HepG2 (cell line): ENCODE data around the gene TXNIP. TPM values are rescaled to one million over a fixed set of nuclear protein-coding genes. Genes with fewer than 3 reads are reported as not detected.

Experiments used
- ATAC-seq: fragments of 200-7000 bp; cut with Tn5 transposase; 3 replicates; pipeline ENCODE4 v1.9.1; 2020; ENCODE audit warnings: mild to moderate bottlenecking, moderate library complexity
- BruUV-seq: library from RNA; stranded (reverse); fragments of 400-500 nt; replicated peaks from 2 replicates; lab custom pipeline; 2021; lab: Mats Ljungman, UMichigan
- CTCF ChIA-PET: fragments of 300-600 bp; formaldehyde crosslinking; extraction: SDS; loops from one replicate; lab custom pipeline; 2021; ENCODE audit warnings: low total read pairs, inconsistent platforms, low intra/inter-chr PET ratio; lab: Yijun Ruan, JAX
- POLR2A ChIA-PET: fragments of 350-600 bp; sonication (Branson Sonifier 250); formaldehyde crosslinking; loops from one replicate; lab custom pipeline; 2020; ENCODE audit warnings: antibody characterized with exemption, inconsistent platforms; lab: Yijun Ruan, JAX
- DNase-seq: peaks from one replicate; pipeline ENCODE4 v3.0.0-alpha.2; 2015; ENCODE audit warnings: low spot score
- FAIRE-seq: peaks from 3 replicates; lab custom pipeline; 2011; peaks lifted over from hg19 to GRCh38; lab: Jason Lieb, UNC
- H2AFZ ChIP-seq: one replicate; pipeline ENCODE4 v1.6.1; 2011; ENCODE audit warnings: low read length, inconsistent platforms
- H3K27ac ChIP-seq: fragments of 300-600 bp; 3 replicates; pipeline ENCODE4 v1.8.0; 2011; ENCODE audit warnings: mixed run types, mild to moderate bottlenecking, mixed read lengths, low read length, inconsistent platforms; ENCODE audit not compliant: insufficient read depth; ENCODE audit errors: extremely low read length
- H3K27me3 ChIP-seq, 2 experiments: fragments of 200-600 bp in 1 of 2; 2 replicates in 1 of 2; 3 replicates in 1 of 2; pipeline versions ENCODE4 v1.6.0 to v1.8.0; 2011; ENCODE audit warnings: low read length in 2 of 2, mild to moderate bottlenecking in 2 of 2, moderate library complexity in 2 of 2, inconsistent platforms in 1 of 2; ENCODE audit not compliant: insufficient read depth in 2 of 2, control insufficient read depth in 1 of 2
- H3K36me3 ChIP-seq, 2 experiments: fragments of 200-600 bp in 1 of 2; replicated peaks in 1 of 2; 2 replicates in 1 of 2; 3 replicates in 1 of 2; pipeline versions ENCODE4 v1.5.1 to v1.8.0; 2011; ENCODE audit warnings: low read length in 2 of 2, inconsistent platforms in 1 of 2; ENCODE audit not compliant: insufficient read depth in 2 of 2, control insufficient read depth in 1 of 2
- H3K4me1 ChIP-seq: 2 replicates; pipeline ENCODE4 v1.5.1; 2012; ENCODE audit warnings: low read length, inconsistent platforms; ENCODE audit not compliant: insufficient read depth
- H3K4me2 ChIP-seq: 2 replicates; pipeline ENCODE4 v1.6.0; 2011; ENCODE audit warnings: low read depth, low read length, inconsistent platforms
- H3K4me3 ChIP-seq, 3 experiments: fragments of 200-600 bp in 1 of 3; sonication (generic), shearing (Covaris generic) in 1 of 3; replicated peaks in 1 of 3; 2 replicates each; pipeline ENCODE4 v1.5.1; 2011 to 2016; ENCODE audit warnings: low read length in 3 of 3, inconsistent platforms in 2 of 3, low read depth in 2 of 3, mild to moderate bottlenecking in 2 of 3, control low read depth in 1 of 3, mixed read lengths in 1 of 3; ENCODE audit not compliant: insufficient read depth in 1 of 3
- H3K79me2 ChIP-seq: one replicate; pipeline ENCODE4 v1.6.1; 2011; ENCODE audit warnings: low read length, inconsistent platforms; ENCODE audit not compliant: insufficient read depth
- H3K9ac ChIP-seq: 2 replicates; pipeline ENCODE4 v1.6.0; 2011; ENCODE audit warnings: mild to moderate bottlenecking, low read depth, low read length, inconsistent platforms; ENCODE audit not compliant: insufficient read depth
- H3K9me3 ChIP-seq: 2 replicates; pipeline ENCODE4 v1.5.1; 2012; ENCODE audit warnings: mild to moderate bottlenecking, low read length
- H4K20me1 ChIP-seq: 2 replicates; pipeline ENCODE4 v1.6.0; 2011; ENCODE audit warnings: inconsistent platforms, mild to moderate bottlenecking, low read length, moderate library complexity; ENCODE audit not compliant: insufficient read depth
- HDAC6 ChIP-seq: fragments of 200-600 bp; sonication (generic); IDR thresholded peaks from 2 replicates; pipeline ENCODE4 v1.7.0; 2017; ENCODE audit warnings: mild to moderate bottlenecking, antibody characterized with exemption, low read length, low read depth
- NFYC ChIP-seq: IDR thresholded peaks from 2 replicates; pipeline ENCODE4 v1.6.1; 2016; ENCODE audit warnings: missing genetic modification reagents, missing compliant biosample characterization
- NPAS2 ChIP-seq: sonication (generic); formaldehyde crosslinking; IDR thresholded peaks from 2 replicates; pipeline ENCODE4 v1.8.0; 2022; ENCODE audit warnings: mild to moderate bottlenecking, missing genetic modification reagents, borderline replicate concordance
- ZFYVE20 ChIP-seq: sonication (generic); formaldehyde crosslinking; IDR thresholded peaks from 2 replicates; pipeline ENCODE4 v1.8.0; 2023; ENCODE audit warnings: low read depth, mild to moderate bottlenecking, moderate library complexity, missing genetic modification reagents, borderline replicate concordance
- ZNF292 ChIP-seq: sonication (generic); formaldehyde crosslinking; IDR thresholded peaks from 2 replicates; pipeline ENCODE4 v1.8.1; 2022; ENCODE audit warnings: mild to moderate bottlenecking, low read depth, missing genetic modification reagents, borderline replicate concordance
- ZNF670 ChIP-seq: sonication (generic); formaldehyde crosslinking; IDR thresholded peaks from 2 replicates; pipeline ENCODE4 v1.8.0; 2022; ENCODE audit warnings: mild to moderate bottlenecking, missing genetic modification reagents, borderline replicate concordance
- WGBS: methylation state at CpG from one replicate; pipeline ENCODE4 v1.1.6; 2017; ENCODE audit warnings: low lambda C conversion rate; 5-methylcytosine and 5-hydroxymethylcytosine counted together
- in situ Hi-C: cut with HindIII; loops from 2 replicates; pipeline ENCODE4 v1.10.0; 2017; ENCODE audit warnings: low pct_unique_long_range_greater_than_20kb; ENCODE audit not compliant: extremely low pct_ligation_motif_present
- intact Hi-C: fragments of 100-400 bp; cut with micrococcal nuclease; formaldehyde crosslinking; loops from one replicate; pipeline ENCODE4 v1.10.0; 2022; ENCODE audit not compliant: unreplicated experiment
- polyA plus RNA-seq, 8 experiments: library from polyadenylated mRNA; depleted of rRNA in 3 of 8; stranded (reverse) in 7 of 8; unstranded in 1 of 8; fragments of >200 nt; fragmentation: Illumina TruSeq in 4 of 8; extraction: Trizol in 4 of 8; gene quantifications; 2 replicates each; pipeline versions ENCODE4 v1.2.1 to v1.2.3, GENCODE V29; 2011 to 2016; ENCODE audit warnings: low read depth in 4 of 8, missing spikeins in 1 of 8, mixed read lengths in 1 of 8; ENCODE audit not compliant: insufficient read depth in 1 of 8
- total RNA-seq, 5 experiments: library from RNA; depleted of rRNA; stranded (reverse); fragments of >200 nt; fragmentation: Illumina TruSeq; extraction: Trizol; gene quantifications; 2 replicates each; pipeline ENCODE4 v1.2.3, GENCODE V29; 2016; ENCODE audit warnings: low read depth in 1 of 5
- TF ChIP-seq, protein P1 (sequence below): sonication (generic); formaldehyde crosslinking; IDR thresholded peaks from 2 replicates; pipeline ENCODE4 v1.5.0; 2020; ENCODE audit warnings: mild to moderate bottlenecking, missing genetic modification reagents
- TF ChIP-seq, protein P2 (sequence below): sonication (generic); formaldehyde crosslinking; IDR thresholded peaks from 2 replicates; pipeline ENCODE4 v1.5.0; 2020; ENCODE audit warnings: missing genetic modification reagents, mild to moderate bottlenecking, borderline replicate concordance
- TF ChIP-seq, protein P3 (sequence below): sonication (generic); formaldehyde crosslinking; IDR thresholded peaks from 2 replicates; pipeline ENCODE4 v1.5.1; 2020; ENCODE audit warnings: mild to moderate bottlenecking, missing genetic modification reagents

The TXNIP gene
- total and polyA plus RNA-seq, 2 of the 13 experiments (the other 11 are each of a cell fraction or from before 2014, with no cell fraction given), result 24.4 to 237 TPM

DNA sequence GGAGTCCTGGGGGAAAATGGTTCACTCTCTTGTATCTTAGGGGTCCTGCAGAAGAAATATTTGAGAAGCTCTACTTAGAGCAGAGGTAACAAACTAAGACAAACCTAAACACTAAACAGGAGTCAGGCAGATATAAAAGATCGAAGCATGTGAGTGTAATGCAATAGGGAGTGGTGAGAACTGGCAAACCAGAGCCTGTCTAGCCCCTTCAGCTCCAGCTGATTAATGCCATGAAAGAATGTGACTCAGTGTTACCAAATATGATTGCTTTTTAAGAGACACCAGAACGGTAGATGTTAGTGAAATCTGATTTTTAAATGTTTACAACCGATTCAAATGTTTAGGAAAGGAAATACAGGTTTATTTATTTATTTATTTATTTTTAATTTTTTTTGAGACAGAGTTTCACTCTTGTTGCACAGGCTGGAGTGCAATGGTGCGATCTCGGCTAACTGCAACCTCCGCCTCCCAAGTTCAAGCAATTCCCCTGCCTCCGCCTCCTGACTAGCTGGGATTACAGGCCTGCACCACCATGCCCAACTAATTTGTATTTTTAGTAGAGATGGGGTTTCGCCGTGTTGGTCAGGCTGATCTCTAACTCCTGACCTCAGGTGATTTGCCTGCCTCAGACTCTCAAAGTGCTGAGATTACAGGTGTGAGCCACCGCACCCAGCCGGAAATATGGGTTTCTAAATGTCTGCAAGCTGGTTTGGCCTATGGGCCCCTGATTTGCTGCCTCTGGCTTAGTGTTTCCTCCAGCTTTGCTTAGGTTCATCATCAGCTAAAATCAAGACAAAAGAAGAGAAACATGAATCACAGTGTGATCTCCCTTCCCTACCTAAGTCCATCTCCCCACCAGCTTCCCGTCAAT is 12.2 kb downstream of the TXNIP start:
- no peak overlapping the region; the same call in 1 of the 2 replicates for H3K4me2 ChIP-seq

More for the DNA sequence above, 12.2 kb downstream of the TXNIP start:
- in situ Hi-C loops, result no loop called here
- H3K4me1 ChIP-seq, result peaks cover 83% of the 10 kb centered on the region
- 56% methylated on average over 12 of the region's 12 CpGs for WGBS
- TF ChIP-seq ZNF670 (CRISPR knock-in tag) (no peak), NPAS2 (CRISPR knock-in tag) (no peak), HDAC6 (no peak), ZNF292 (no peak), NFYC (CRISPR knock-in tag) (no peak), ZFYVE20 (CRISPR knock-in tag) (no peak)
- TF ChIP-seq, protein P1, sequence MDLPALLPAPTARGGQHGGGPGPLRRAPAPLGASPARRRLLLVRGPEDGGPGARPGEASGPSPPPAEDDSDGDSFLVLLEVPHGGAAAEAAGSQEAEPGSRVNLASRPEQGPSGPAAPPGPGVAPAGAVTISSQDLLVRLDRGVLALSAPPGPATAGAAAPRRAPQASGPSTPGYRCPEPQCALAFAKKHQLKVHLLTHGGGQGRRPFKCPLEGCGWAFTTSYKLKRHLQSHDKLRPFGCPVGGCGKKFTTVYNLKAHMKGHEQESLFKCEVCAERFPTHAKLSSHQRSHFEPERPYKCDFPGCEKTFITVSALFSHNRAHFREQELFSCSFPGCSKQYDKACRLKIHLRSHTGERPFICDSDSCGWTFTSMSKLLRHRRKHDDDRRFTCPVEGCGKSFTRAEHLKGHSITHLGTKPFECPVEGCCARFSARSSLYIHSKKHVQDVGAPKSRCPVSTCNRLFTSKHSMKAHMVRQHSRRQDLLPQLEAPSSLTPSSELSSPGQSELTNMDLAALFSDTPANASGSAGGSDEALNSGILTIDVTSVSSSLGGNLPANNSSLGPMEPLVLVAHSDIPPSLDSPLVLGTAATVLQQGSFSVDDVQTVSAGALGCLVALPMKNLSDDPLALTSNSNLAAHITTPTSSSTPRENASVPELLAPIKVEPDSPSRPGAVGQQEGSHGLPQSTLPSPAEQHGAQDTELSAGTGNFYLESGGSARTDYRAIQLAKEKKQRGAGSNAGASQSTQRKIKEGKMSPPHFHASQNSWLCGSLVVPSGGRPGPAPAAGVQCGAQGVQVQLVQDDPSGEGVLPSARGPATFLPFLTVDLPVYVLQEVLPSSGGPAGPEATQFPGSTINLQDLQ, result no peak
- TF ChIP-seq, protein P2, sequence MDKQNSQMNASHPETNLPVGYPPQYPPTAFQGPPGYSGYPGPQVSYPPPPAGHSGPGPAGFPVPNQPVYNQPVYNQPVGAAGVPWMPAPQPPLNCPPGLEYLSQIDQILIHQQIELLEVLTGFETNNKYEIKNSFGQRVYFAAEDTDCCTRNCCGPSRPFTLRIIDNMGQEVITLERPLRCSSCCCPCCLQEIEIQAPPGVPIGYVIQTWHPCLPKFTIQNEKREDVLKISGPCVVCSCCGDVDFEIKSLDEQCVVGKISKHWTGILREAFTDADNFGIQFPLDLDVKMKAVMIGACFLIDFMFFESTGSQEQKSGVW (CRISPR knock-in tag), result no peak
- TF ChIP-seq, protein P3, sequence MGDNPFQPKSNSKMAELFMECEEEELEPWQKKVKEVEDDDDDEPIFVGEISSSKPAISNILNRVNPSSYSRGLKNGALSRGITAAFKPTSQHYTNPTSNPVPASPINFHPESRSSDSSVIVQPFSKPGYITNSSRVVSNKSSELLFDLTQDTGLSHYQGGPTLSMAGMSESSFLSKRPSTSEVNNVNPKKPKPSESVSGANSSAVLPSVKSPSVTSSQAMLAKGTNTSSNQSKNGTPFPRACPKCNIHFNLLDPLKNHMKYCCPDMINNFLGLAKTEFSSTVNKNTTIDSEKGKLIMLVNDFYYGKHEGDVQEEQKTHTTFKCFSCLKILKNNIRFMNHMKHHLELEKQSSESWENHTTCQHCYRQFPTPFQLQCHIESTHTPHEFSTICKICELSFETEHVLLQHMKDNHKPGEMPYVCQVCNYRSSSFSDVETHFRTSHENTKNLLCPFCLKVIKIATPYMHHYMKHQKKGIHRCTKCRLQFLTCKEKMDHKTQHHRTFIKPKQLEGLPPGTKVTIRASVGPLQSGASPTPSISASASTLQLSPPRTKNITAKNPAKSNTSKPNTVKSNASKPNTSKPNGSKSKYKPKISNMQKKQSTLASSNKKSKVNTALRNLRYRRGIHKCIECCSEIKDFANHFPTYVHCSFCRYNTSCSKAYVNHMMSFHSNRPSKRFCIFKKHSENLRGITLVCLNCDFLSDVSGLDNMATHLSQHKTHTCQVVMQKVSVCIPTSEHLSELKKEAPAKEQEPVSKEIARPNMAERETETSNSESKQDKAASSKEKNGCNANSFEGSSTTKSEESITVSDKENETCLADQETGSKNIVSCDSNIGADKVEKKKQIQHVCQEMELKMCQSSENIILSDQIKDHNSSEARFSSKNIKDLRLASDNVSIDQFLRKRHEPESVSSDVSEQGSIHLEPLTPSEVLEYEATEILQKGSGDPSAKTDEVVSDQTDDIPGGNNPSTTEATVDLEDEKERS, result no peak
- ATAC-seq, result no peak
- FAIRE-seq, result no peak
- no peak overlapping the region for H3K9ac ChIP-seq
- no peak overlapping the region for H3K4me3 ChIP-seq
- H3K36me3 ChIP-seq, result no peaks in the 10 kb centered on the region
- H3K27me3 ChIP-seq, result no peaks in the 10 kb centered on the region
- POLR2A ChIA-PET, result interaction anchor here (1.3 kb wide), 1 partner anchor 68 kb away, joined by 4 read pairs; no protein-coding TSS in a partner anchor
- no peak overlapping the region for H3K27ac ChIP-seq
- H3K79me2 ChIP-seq, result no peaks in the 10 kb centered on the region
- H3K9me3 ChIP-seq, result no peaks in the 10 kb centered on the region
- no peak overlapping the region for H2AFZ ChIP-seq
- BruUV-seq, result no TSS peak
- CTCF ChIA-PET, result no interaction called here
- DNase-seq, result no peak
- intact Hi-C loops, result loop anchor here (2.0 kb wide), 1 partner anchor 15 kb away; no protein-coding TSS in a partner anchor
- no peaks in the 10 kb centered on the region for H4K20me1 ChIP-seq
